Fibroblast of mammary gland (primary cell): ENCODE measurements around the gene LNX2.

Experiments
- DNase-seq: peaks from one replicate; pipeline ENCODE4 v3.0.0-alpha.2; 2010; ENCODE audit warnings: low read depth
- H3K4me3 ChIP-seq: 2 replicates; pipeline ENCODE4 v1.5.1; 2011; ENCODE audit warnings: low read depth, mild to moderate bottlenecking, low read length, moderate library complexity; ENCODE audit not compliant: control insufficient read depth
- CTCF ChIP-seq: conservative IDR thresholded peaks from 2 replicates; pipeline ENCODE4 v1.5.1; 2011; ENCODE audit warnings: low read depth, low read length, inconsistent platforms; ENCODE audit not compliant: control insufficient read depth, insufficient read depth

LNX2 gene

GRCh38 chr13:27523346-27524073 lies 96.8 kb downstream of the LNX2 start:
- TF ChIP-seq CTCF = no peak
- H3K4me3 ChIP-seq = no peak overlapping the region
- DNase-seq = peak; percentile 1

GRCh38 chr13:27522847-27523246 lies 97.5 kb downstream of the LNX2 start:
- no peak for DNase-seq
- no peak overlapping the region for H3K4me3 ChIP-seq
- TF ChIP-seq CTCF = no peak

- no peak for TF ChIP-seq CTCF
- no peak for DNase-seq
- no peak overlapping the region for H3K4me3 ChIP-seq
Measured at GRCh38 chr13:27516103-27516502, 104.2 kb downstream of the LNX2 start.

DNA sequence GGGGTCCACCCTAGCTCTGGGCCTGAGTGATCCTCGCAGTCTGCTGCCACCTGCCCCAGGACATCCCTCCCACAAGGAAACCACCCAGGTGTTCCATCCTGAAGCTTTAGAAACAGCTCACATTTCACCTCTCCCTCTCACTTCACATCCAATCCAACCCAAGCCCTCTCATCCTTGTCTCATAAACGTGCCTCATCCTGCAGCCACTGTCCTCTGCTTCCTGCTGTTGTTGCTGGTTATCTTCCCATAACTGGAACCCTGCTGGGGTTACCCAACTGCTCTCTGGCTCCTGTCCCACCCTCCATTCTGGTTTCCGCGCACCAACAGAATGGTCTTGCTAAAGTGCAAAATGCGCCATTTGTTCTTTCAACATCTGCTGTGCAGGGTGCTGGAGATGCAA lies 110.2 kb downstream of the LNX2 start:
- H3K4me3 ChIP-seq = no peak overlapping the region
- no peak for DNase-seq
- TF ChIP-seq CTCF = no peak

DNA sequence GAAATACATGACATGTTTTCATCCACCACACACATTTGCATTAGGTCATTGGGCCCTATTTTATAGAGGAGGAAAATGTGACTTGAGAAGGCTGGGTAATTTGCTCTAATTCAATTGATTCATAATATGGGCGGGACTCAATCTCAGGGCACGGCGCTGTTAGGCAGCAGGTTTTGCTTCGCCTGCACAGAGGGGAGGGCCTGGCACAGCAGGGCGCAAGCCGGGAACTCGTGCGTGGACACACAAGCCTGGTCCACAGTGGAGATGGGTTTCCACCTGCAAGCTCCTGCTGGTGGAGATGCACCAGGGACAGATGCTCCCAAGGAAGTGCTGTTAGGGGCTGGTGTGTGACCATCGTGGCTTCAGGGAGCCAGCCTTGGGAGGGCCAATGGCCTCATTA lies 111.5 kb downstream of the LNX2 start:
- no peak for DNase-seq
- TF ChIP-seq CTCF = no peak
- no peak overlapping the region for H3K4me3 ChIP-seq

- no peak for DNase-seq
- TF ChIP-seq CTCF = no peak
- no peak overlapping the region for H3K4me3 ChIP-seq
Measured at GRCh38 chr13:27505792-27506191, 114.5 kb downstream of the LNX2 start.

- no peak for DNase-seq
- no peak for TF ChIP-seq CTCF
- H3K4me3 ChIP-seq = no peak overlapping the region
Measured at GRCh38 chr13:27504868-27505194, 115.5 kb downstream of the LNX2 start.
